IPS DF 4.7 (cell line): ENCODE measurements around the gene DLGAP5.

Experiments
- DNase-seq: peaks from one replicate; pipeline ENCODE4 v3.0.0-alpha.2; 2013; ENCODE audit warnings: low spot score; ENCODE audit errors: extremely low read depth

The DLGAP5 gene, protein sequence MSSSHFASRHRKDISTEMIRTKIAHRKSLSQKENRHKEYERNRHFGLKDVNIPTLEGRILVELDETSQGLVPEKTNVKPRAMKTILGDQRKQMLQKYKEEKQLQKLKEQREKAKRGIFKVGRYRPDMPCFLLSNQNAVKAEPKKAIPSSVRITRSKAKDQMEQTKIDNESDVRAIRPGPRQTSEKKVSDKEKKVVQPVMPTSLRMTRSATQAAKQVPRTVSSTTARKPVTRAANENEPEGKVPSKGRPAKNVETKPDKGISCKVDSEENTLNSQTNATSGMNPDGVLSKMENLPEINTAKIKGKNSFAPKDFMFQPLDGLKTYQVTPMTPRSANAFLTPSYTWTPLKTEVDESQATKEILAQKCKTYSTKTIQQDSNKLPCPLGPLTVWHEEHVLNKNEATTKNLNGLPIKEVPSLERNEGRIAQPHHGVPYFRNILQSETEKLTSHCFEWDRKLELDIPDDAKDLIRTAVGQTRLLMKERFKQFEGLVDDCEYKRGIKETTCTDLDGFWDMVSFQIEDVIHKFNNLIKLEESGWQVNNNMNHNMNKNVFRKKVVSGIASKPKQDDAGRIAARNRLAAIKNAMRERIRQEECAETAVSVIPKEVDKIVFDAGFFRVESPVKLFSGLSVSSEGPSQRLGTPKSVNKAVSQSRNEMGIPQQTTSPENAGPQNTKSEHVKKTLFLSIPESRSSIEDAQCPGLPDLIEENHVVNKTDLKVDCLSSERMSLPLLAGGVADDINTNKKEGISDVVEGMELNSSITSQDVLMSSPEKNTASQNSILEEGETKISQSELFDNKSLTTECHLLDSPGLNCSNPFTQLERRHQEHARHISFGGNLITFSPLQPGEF

GRCh38 chr14:55191203-55192053 is at the start of gene DLGAP5:
Gene DLGAP5 (minus strand): TSS chr14:55191585. CDS start chr14:55189179, 2,406 bp downstream.
- peak; percentile 89 for DNase-seq

DNA sequence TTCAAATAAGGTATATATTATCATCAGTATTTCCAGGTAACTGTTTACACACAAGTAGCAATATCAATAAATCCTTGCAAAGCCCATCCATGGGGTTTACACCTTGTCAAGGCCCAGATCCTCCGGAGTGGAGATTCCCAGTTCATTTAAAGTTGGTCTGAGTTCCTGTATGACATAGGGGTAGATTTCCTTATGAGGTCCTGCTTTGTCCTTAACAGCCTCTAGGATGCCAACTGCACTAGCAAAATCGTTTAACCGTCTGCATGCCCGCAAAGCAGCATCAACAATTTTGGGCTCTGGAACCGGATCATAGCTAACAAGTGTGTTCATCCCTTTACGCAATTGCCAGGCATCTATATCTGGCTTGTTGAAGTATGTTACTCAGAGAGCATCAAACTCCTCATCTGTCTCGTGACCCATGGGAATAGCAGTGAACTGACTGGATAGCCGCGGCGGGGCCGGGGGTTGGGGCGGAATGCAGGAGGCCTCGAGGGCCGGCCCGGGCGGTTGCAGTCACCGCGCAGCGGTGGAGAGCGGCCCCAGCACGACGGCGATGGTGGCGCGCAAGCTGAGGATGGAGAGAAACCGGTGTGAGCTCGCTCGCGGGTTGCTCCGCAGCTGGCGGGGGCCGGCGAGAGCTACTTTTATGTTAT is 49.3 kb upstream of the DLGAP5 start:
- no peak for DNase-seq

GRCh38 chr14:55239320-55239719 is 47.9 kb upstream of the DLGAP5 start:
- no peak for DNase-seq

- DNase-seq: no peak
Measured at GRCh38 chr14:55238019-55238680, 46.8 kb upstream of the DLGAP5 start.

DNA sequence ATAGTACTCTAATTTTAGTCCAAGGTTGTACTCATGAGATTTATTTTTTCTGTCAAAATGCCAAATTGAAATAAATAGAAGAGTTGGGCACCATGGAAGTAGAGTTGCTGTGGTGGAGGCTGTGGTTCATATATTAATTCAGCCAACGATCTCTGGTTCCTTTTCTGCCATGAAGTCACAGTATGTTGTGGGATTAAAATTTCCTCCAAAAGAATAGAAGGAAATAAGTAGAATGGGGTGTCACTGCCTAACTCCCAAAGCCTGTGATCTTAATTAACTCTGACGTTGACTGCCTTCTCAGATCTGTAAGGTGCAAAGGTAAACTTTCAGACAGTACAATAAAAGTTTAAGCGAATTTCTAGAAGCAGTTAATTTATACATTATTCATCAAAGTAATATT is 42.2 kb upstream of the DLGAP5 start:
- no peak for DNase-seq

GRCh38 chr14:55228261-55228660 is 36.9 kb upstream of the DLGAP5 start:
- DNase-seq: no peak

- DNase-seq: no peak
Measured at GRCh38 chr14:55223364-55223763, 32.0 kb upstream of the DLGAP5 start.

- no peak for DNase-seq
Measured at GRCh38 chr14:55221968-55222367, 30.6 kb upstream of the DLGAP5 start.

GRCh38 chr14:55221186-55221585 is 29.8 kb upstream of the DLGAP5 start:
- DNase-seq: no peak

DNA sequence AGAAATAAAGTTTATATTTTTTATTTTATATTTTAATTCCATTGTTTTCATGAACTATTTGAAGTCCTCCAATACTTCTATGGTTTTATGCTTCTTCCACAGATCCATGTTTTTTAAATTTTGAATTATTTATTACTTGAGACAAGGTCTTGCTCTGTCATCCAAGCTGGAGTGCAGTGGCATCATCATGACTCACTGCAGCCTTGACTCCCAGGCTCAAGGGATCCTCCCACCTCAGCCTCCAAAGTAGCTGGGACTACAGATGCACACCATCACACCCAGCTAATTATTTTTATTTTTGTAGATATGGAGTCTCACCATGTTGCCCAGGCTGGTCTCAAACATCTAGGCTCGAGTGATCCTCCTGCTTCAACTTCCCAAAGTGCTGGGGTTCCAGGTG is 28.8 kb upstream of the DLGAP5 start:
- no peak for DNase-seq

GRCh38 chr14:55212634-55213033 is 21.2 kb upstream of the DLGAP5 start:
- no peak for DNase-seq

DNA sequence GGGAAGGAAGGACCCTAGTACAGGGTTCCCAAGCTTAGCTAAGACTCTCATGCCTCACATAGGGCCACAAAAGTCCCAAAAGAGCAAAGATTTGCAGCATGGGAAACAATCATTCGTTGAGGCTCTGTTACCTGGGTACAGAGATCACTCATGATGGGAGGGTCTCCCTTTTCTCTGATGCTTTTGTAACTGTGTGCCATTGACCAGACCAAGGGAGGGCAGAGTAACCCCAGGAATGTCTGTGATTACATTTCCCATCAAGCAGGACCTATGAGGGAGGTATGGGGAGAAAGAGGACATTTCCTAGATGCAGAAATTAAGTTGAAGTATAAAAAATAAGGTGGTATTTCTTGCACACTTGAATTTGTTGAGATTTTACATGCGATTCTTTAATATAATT is 16.4 kb upstream of the DLGAP5 start:
- DNase-seq: no peak

GRCh38 chr14:55206175-55206693 is 14.8 kb upstream of the DLGAP5 start:
- no peak for DNase-seq

DNA sequence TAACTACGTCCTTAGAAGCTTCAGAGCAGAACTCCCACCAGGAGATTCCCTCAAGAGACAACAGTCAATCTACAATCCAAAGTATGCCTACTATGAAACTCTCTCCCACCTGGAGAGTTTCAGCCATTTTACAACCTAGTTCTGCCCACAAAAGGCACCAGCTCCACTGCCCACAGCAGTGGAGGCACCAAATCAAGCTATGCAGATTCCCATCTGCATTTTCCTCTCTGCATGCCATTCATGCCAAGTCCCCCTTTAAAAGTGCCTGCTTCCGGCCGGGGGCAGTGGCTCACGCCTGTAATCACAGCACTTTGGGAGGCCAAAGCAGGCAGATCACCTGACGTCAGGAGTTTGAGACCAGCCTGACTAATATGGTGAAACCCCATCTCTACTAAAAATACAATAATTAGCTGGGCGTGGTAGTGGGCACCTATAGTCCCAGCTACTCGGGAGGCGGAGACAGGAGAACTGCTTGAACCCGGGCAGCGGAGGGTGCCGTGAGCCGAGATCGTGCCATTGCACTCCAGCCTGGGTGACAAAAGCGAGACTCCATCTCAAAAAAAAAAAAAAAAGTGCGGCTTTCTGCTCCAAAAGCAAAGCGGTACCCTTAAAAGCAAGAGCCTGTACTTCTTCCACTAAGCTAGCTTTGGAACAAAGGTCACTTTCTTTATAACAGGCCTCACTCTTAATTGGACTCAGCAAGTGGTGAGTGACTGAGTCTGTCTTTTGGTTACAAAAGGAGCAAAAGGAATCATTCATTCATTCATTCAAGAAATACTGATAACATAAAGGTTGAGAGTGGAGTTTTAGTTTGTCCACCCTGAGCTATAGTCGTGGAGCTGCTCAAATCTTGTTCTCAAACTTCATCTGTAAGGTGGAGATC is 10.1 kb upstream of the DLGAP5 start:
- DNase-seq: no peak

DNA sequence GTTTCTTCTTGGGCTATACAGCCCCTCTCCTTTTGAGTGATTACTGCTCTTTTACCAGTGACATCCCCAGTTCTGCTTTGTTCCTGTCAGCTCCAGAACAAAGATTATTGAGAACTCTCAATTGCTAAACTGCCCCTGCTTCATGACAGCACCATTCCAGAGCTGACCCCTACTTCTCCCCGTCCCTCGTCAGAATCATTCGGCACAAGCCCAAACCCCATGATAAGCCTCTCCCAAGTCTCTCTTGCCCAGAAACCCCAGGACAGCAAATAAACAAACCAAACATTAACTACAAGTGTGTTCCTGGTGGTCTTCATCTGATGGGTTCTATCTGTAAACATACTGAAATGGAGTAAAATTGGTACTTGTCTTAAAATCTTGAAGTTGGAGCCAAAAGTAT is 9.3 kb upstream of the DLGAP5 start:
- DNase-seq: no peak

DNA sequence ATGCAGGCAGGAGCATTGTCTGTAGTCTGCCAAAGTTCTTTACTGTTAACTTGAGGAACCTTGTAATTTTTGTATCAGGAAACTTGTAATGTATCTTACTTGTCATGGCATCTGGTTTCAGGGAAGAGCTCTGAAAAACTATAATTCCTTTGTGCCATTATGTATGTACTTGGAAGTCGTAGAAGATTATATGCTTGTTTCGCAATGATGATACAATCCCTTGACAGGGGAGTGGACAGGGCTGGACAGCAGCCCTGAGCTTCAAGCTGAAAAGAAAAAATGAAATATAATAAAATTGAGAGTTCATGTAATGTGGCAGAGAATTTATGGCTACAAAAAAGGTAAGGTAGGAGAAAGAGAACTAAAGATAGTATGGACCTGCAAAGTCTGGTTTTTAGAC is 7.4 kb upstream of the DLGAP5 start:
- DNase-seq: no peak

DNA sequence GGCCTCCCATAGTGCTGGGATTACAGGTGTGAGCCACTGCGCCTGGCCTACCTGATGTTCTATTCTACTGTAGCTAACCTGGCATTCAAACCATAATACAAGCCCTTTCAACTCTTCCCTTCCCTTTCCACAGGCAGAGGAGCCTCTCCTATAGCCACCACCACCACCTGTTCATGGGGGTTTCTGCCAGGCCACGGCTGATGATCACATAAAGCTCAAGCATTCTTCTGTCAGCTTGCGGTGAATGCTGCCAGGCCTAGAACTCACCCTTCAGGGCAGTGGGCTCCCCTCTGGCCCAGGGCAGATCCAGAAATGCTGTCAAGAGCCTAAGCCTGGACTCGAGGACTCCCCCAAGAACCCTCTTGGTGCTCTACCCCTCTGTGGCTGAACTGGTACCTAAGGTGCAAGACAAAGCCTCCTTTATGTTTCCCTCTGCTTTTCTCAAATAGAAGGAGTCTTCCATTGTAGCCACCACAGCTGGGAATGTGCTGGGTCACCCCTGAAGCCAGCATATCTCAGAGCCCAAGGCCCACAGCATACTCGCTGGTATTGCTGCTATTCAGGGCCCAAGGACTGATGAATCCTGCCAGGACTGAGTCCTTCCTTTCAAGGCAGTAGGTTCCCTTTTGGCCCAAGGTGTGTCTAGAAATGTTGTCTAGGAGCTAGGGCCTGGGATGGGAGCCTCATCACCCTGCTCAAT is 3.4 kb upstream of the DLGAP5 start:
- DNase-seq: no peak

- no peak for DNase-seq
Measured at GRCh38 chr14:55192054-55192621, 753 bp upstream of the DLGAP5 start.

DNA sequence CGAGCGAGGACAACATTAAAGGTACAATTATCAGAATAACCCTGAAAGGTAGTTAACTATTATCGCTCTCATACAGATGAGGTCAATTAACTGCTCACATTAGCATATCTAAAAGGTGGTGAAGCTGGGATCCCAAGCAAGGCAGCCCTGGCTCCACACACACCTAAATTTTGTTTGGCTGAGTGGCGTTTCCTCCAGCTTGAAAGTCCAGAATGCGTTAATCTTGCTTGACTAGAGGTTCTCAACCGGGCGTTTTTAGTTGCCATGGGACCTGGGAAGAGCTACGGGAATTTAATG is 531 bp downstream of the DLGAP5 start:
- no peak for DNase-seq
